ENCODE results near the gene PKNOX2.

Gene PKNOX2

DNA sequence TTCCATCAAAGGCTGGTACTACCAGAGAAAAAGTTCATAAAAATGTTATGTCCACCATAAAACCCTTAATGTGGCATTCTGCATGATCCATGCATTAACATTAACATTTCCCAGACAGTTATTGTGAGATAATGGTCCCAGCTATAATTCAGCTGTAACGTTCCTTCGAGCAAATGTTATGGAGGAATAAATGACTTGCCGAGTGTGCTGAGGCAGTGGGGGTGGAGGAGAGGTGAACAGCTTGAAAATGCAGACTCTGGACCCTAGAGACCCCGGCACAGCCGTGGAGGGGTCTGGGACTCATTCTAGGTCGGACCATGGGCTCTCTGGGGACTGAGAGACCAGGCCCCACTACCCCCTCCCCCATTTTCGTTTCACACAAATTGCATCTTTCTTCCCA, 141.9 kb downstream of the PKNOX2 start:
- no peak for DNase-seq (ENCODE audit: low read depth in 2 of 2, low spot score in 1 of 2)

DNA sequence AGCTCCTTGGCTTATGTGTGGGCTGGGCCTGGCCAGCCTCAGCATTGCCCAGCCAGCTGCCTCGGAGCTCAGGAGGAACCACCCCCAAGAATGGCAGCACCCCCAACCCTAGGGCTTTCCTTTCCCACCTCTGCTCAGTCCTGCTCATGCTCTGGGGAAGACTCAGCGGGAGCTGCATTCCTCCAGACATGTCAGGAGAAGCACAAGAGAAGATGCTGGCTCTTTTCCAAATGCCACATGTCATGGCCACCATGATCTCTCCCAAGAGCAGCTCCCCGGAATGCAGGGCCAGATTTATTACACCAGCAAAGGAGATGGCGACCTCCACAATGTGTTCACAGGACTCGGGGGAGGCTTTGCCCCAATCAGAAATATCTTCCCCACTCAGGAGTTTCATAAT, 143.7 kb downstream of the PKNOX2 start:
- DNase-seq (ENCODE audit: low read depth in 2 of 2, low spot score in 1 of 2): no peak

DNA sequence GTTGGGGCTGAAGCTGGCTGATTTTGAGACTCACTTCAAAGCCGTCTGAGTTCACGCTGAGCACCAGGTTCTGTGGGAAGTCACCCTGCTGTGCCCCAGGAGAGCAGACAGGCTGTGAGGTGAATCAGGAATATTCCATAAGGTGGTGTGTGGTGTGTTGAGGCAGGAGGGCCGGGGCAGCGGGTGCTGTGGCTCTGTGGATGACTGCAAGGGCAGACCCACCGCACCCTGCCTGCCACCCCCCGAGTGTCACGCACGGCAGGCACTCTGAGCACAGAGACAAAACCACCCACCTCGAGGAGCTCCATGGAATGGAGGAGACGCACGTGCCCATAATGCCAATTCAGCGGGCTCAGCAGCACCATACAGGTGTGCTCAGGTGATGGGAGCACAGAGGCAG, 147.8 kb downstream of the PKNOX2 start:
- no peak for DNase-seq (ENCODE audit: low read depth in 2 of 2, low spot score in 1 of 2)

DNA sequence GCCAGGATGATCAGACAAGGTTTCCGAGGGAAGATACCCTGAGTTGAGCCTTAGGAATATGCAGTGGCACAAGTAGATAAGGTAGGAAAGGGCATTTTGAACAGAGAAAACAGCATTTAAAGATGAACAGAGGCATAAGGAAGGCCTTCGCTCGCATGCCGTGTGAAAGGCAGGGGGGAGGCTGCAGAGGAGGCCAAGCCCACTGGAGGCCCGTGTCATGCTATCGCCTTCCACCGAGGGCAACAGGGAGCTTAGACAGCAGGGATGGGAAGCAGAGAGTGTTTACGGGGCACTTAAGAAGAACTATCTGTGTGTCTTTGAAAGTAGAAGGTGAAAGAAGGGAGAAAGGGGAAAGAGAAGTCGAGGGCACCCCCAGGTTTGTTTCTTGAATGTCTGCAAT, 148.3 kb downstream of the PKNOX2 start:
- DNase-seq (ENCODE audit: low read depth in 2 of 2, low spot score in 1 of 2): no peak

DNA sequence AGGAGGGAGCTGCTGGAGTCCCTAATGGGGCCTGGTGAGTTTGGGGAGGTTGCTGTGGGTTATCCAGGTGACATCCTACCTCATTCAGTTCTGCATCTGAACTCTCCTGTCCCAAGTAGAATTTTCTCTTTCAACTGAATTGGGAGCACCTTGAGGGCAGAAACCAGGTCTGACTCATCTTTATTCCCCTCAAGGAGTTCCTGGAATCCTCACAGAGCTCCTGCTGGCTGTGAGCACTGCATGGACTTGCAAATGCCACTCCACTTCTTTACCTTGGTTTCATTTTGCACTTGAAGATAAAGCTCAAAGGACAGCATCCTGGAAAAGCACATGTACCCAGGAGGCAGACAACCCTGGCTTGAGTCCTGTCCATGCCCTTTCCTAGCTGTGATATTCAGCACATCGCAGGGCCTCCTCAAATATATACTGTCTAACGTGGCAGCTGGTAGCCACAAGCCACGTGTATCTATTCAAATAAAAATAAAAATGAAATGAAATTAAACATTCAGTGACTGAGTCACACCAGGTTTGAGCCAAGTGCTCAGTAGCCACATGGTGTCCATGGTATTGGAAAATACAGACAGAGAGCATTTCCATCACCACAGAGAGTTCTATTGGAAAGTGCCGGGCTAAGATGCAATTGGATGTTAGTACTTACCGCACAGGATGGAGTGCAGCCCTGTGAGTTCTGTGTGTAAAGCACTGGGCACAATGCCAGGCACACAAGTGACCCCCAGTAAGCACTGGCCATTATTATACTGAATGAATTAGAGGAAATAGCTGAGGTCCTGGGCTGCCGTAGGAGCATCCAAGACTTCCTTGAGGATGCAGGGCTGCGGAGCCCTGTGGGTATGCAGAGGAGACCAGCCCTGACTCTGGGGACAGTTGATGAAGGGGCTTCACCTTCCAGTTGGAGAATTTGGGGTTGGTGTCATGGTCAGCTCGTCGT, 149.0 kb downstream of the PKNOX2 start:
- DNase-seq (ENCODE audit: low read depth in 2 of 2, low spot score in 1 of 2): no peak

DNA sequence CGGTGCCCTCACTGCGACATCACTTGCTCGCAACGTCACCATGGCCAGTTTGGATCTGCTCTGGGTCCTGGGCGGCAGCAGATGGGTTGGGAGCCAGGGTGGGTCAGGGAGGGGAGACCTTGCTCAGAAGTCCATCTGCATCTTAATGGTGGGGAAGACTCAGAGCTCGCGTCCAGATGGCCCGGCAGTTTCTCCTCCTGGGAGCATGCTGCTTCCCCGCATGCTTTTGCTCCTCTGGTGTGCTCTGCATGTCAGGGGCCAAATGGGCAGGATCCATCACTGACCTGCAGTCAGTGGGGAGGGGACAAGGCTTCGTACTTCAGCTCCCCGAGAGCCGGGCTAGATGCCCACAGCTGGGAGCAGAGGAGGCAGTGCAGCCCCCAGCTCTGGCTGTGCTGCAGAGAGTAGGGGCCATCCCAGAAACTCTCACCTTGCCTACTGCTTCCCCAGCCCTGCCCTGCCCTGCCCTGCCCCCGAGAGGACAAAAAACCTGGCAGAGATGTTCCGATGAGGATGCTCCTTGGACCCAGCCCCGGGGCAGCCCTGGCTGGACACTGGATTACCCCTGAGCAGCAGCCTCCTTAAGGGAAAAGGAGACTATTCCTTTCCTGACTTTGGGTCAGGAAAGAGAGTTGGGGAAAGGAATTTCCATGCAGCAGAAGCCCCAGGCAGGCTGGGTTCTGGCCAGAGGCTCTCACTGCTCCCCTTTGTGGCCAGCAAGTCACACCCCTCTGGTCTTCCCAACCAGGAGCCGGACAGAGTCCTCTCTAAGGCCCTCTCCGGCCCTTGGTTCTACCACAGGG, 149.9 kb downstream of the PKNOX2 start:
- DNase-seq (ENCODE audit: low read depth in 2 of 2, low spot score in 1 of 2): no peak

DNA sequence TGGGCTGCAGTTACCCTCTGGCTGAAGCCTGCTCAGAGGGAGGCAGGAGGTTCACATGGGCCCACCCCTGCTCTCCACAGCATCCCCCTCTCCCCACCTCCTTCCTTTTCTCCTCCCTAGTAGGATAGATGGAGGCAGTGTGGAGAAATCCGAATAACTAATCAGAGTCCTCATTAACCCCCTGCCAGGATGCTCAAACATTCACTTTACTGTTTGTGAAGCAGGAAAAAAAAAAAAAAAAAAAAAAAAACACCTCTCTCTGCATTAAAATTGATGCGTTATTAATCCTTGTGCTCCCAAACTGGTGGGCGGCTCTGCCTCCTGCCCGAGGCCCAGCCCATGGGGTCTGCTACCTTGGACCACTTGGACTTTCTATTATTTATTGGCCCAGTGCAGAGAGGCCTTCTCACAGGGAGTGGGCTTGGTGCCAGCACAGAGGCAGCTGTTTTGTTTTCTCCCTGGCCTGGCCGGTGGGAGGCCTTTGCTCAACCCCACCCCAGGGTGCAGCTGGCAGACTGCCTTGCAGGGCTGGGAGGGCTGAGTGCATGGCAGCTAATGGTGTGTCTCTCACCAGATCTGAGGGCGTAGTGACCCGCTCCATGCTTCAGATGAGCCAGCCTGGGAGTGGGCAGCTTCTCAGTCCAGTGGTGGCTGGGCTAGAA, 150.7 kb downstream of the PKNOX2 start:
- DNase-seq (ENCODE audit: low read depth in 2 of 2, low spot score in 1 of 2): no peak

DNA sequence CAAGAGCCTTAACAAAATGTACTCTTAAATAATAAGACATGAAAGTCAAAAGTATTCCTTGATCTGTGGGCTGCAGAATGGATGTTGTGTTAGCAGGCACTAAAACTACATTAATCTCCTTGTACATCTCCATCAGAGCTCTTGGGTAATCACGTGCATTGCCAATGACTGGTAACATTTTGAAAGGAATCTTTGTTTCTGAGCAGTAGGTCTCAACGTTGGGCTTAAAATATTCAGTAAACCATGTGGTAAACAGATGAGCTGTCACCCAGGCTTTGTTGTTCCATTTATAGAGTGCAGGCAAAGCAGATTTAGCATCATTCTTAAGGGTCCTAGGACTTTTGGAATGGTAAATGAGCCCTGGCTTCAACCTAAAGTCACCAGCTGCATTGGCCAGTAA, 152.9 kb downstream of the PKNOX2 start:
- no peak for DNase-seq (ENCODE audit: low read depth in 2 of 2, low spot score in 1 of 2)

DNA sequence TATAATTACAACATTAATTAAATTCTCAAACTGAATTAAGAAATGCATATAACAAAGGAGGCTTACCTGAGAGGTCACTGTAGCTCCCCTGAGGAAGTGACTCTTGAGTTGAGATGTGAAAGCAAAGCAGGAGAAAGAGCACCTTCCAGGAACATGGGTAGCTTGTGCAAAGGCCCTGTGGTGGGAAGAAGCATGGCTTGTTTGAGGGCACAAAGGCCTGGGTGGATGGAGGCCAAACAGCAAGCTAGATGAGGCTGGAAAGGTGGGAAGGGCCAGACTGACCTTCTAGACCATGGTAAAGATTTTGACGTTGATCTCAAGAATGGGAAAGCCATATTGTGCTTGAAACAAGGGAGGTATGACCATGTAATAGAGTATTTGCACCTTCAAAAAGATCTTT, 155.1 kb downstream of the PKNOX2 start:
- DNase-seq (ENCODE audit: low read depth in 2 of 2, low spot score in 1 of 2): no peak

DNA sequence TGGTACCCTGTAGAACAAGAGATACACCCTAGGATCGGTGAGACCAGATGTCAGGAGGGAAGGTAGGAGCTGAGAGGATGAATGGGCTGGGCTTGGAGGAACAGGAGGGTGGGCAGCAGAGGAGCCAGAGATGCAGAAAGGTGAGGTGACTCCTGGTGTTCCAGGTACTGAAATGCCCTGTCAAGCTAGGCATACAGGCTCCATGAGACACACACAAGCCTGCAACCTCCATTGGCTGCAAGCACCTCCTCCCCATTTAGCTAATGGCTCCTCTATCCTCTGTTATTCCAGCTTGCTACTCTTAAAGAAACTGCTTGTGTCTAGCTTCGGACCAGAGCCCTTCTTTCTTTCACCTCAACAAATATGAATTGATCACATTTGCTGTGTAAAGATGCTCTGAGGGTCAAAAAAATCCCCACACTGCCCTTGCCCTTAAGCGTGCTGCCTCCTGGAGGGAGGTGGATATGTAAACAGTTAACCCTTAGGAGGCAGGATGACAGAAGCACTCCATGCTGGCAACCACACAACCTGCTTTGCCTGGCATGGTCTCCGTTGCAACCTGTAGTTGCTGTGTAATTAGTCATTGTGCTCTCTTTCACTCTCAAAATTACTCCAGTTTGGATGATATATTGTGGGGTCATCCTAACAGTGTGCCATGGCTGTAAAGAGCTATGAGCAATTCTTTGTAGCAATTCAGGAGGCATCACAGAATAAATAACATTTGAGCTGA, 156.0 kb downstream of the PKNOX2 start:
- DNase-seq (ENCODE audit: low read depth in 2 of 2, low spot score in 1 of 2): no peak

DNA sequence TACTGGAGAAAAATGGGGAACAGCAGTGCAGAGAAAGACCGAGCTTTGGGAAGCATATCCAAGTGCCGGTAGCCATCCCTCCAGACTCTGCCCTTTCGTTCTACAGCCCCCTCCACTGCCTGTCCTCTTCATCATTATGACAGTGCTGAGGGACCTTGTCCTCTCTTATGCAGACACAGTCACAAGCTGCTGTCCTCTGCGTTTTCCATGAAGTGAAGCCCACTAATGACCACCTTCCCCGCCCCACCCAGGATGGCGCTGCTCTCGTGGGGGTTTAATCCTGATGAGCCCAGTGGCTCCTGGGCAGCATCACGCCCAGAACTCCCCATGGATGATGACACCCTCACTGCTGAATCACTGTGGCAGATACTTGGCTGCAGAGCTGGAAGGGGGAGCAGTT, 157.7 kb downstream of the PKNOX2 start:
- DNase-seq (ENCODE audit: low read depth in 2 of 2, low spot score in 1 of 2): no peak

DNA sequence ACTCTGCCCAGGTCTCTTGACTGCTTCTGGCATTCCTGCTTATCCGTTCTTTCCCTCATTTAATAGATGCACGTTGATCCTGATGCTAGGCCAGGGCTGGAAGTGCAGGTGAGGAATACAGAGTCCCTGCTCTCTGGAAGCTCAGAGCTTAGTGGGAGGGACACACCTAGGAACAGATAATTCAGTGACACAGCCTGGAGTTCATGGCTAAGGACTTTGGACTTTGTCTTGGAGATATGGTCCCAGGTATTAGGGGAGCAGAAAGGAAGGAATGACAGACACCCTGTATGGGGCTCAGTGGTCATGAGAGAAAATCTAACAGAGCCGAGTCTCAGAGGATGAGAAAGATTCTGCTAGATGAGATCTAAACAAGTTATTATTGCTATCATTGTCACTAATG, 160.6 kb downstream of the PKNOX2 start:
- no peak for DNase-seq (ENCODE audit: low read depth in 2 of 2, low spot score in 1 of 2)

DNA sequence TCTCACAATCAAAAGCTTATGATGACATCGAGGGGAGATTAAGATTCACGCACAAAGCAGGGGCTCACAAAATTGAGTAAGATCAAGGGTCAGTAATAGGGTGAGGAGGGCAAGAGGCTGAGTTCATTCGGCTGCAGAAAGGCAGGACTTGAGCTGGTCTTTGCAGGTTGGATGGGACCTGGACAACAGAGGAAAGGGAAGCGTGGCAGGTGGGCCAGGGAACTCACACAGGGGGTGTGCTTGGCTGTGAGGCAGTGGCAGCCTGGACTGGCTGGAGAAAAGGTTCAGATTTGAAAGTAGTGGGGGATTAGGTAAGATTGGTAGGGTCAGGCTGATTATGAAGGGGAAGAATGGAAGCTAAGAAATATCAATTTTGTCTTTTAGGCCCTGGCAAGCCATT, 161.6 kb downstream of the PKNOX2 start:
- DNase-seq (ENCODE audit: low read depth in 2 of 2, low spot score in 1 of 2): no peak

DNA sequence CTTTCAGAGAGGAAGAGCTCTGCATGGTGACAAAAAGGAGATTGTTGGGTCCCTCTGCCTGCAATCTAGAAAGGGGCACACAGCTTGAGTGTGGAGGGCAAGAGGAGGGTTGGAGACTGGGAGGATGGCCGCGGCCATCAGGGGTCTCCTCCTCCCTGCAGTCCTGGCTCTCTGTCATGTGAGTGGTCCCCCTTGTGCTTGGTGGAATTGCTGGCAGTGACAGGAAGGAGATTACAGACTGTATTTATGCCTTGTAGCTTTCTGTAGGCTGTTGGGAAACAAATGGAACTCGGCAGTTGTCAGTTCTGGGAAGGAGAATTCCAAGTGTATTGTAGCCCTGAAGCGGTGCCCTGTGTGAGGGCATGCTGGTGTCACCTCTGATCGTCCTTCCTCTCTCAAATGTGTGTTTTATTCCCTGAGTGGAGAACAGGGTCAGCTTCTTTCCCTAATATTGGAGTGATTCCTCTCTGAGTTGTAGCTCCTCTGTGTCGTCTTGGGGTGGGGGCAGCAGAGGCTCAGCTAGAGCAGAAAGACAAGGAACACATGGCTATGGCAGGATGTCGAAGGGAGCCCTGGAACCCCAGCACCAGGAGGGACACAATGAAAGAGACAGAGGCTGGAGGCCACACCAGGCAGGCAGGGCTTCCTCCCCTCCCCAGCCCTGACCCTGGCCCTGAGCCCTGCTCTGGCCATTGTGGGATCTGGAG, 163.1 kb downstream of the PKNOX2 start:
- no peak for DNase-seq (ENCODE audit: low read depth in 2 of 2, low spot score in 1 of 2)

DNA sequence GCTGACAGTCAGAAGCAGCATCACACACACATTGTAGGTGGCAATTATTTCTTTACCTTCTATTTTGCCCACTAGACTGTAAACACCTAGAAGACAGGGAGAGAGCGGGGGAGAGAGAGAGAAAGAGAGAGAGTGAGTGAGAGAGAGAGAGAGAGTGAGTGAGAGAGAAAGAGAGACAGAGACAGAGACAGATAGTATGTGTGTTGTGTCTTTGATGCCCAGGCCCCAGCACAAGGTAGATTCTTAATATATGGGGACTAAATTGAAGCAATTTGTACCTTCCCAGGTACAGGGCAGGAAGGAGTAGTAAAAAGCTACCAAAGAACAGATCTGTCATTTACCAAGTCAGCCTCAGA, 163.7 kb downstream of the PKNOX2 start:
- no peak for DNase-seq (ENCODE audit: low read depth in 2 of 2, low spot score in 1 of 2)

DNA sequence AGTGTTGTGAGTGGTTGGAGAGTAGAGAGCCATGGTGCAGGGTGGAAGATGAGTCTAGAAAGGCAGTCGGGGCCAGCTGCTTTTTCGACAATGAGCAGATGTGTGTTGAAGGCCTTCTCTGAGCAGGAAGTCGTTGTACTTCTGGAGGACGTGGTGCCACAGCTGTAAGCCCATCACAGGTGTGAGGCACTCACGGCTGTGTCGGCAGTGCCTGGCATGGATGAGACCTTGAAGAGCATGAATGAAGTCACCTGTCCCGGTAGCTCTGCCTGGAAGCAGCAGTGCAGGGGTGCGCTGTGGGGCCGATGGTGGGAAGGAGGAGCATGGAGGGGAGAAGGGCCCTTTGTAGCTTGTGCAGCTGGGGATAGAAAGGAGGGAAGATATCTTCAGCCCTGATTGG, 165.2 kb downstream of the PKNOX2 start:
- DNase-seq (ENCODE audit: low read depth in 2 of 2, low spot score in 1 of 2): no peak

DNA sequence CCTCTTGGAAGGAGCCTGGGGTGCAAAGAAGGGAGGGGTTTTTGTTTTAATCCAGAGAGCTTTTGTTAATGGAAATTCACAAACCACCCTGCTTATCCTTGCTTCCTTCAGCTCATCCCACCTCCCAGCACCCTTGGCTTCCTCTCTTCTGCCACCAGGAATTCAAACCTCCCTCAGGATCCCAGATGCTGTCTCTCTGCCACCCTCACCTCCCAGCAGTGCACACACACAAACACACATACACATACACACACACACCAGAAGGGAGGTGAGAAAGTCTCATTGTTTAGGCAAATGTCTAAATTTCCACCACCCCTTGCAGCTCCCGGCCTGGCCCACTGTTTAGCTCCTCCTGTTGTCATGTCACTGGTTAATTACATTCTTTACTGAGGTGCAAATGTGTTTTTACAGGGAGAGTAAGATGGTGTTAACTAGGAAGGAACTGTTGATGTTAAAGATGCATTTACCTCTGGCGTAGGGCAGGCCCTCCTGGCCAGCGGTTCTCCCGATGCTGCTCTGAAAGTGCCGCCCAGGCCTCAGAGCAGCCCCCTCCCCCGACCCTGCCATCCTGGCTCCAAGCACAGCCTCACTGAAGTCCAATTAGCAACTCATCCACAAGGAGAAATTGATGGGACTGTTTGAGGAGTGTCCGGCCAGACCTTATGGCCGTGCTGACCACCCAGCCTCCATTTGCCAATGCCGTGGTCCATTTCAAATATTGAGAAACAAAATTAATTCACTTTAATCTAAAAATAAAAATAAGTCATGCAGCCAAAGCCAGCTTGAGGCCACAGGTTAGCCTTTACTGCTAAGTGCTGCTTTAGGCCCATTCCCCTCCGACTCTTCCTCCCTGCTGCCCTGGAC, 166.1 kb downstream of the PKNOX2 start:
- DNase-seq (ENCODE audit: low read depth in 2 of 2, low spot score in 1 of 2): no peak

DNA sequence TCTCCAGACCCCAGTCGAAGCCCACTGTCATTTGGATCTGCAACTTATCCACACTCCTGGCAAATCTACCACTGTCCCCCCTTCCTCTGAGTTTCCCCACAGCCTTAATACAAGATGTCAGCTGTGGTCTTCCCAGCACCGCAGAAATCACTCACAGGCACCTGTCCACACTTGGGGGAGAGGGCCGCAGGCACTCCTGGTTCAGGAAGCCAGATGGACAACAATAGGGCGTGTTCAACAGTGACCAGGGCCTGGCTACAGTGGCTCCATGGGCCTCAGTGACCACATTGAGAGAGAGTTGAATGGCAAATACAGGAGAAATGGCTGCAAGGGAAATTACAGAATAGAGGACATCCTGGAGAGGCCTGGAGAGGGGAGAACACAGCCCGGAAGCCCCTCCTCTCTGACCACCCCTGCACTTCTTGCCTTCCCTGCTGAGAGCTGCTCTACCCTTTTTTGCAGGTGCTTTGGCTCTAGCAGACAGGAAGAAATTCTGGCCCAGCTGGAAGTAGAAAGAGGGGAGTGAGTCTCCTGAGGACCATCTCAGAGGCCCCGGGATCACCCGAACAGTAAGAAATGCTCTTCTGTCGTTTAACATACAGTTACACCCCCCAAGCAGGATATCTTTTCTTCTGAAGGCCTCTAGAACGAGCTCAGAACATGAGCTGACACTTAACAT, 166.9 kb downstream of the PKNOX2 start:
- DNase-seq (ENCODE audit: low read depth in 2 of 2, low spot score in 1 of 2): no peak

DNA sequence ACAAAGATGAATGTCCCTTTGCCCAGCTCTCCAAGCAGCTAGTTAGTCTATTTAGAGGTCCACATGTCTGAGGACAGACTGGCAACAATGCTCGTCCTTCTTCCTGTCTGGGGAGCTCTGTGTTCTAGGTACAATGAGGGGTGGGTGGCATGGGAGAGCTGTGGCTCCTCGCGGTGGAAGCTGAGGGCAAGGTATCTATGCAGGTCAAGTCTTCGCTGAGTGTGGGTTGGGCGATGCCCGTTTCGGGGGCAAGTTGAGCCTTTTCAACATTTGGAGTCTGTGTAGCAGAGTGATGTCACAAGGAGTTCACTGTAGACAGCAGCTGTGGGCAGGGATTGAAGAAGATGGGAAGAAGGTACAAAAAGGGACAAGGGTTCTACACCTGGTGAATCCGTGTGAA, 168.3 kb downstream of the PKNOX2 start:
- DNase-seq (ENCODE audit: low read depth in 2 of 2, low spot score in 1 of 2): no peak

Data from stimulated activated CD8-positive, alpha-beta memory T cell treated with anti-CD3 and anti-CD28 coated beads, Interleukin-4, amount 100 ng/mL, for 4 hours (primary cell).